NOMO-1 (cell line): ENCODE data around the gene PLAU.
"Not testable (repeated sequence)": the region's sequence is repeated elsewhere in the genome, so short reads cannot be mapped to it uniquely, and the experiment has no call there.

Source experiments
- DNase-seq, 2 experiments: peaks; one replicate each; lab custom pipeline; 2025; ENCODE audit not compliant: unreplicated experiment in 2 of 2; lab: John Stamatoyannopoulos, UW

The PLAU gene

DNA sequence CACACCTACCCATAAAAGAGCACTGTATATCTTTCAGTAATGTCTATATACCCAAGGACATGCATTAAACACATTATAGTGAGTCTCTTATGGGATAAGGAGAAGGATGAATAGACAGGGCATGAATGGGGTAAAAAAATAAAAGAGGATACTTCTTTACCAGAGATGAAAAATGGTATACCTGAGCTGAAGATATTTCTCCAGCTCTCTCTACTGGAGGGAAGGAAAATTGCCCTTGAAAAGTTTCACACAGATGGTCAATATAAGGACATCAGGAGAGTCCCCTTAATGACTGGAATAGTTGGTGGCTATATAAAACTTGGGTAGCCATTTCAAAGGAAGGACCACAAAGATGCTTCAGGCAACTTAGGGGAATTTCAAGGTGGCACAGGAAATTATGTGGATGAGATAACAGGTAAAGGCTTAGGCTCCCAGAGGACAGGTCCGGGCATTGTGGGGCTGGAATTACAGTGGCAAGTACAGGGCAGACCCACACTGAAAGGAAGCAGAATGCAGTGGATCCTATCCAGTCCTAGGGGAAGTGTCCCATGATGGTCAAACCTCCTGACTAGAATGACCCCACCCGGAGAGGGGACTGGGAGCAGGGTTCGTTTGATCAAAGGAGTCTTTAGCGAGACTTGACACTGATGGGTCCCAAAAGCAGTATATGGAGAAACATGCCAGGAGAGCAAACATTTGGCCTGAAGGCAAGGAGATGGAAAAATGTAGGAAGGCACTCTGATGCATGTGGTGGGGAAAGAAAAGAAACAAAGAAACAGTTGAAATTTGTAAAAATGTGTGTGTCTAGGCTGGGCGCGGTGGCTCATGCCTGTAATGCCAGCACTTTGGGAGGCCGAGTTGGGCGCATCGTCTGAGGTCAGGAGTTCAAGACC, 35.6 kb downstream of the PLAU start:
- DNase-seq = no peak

DNA sequence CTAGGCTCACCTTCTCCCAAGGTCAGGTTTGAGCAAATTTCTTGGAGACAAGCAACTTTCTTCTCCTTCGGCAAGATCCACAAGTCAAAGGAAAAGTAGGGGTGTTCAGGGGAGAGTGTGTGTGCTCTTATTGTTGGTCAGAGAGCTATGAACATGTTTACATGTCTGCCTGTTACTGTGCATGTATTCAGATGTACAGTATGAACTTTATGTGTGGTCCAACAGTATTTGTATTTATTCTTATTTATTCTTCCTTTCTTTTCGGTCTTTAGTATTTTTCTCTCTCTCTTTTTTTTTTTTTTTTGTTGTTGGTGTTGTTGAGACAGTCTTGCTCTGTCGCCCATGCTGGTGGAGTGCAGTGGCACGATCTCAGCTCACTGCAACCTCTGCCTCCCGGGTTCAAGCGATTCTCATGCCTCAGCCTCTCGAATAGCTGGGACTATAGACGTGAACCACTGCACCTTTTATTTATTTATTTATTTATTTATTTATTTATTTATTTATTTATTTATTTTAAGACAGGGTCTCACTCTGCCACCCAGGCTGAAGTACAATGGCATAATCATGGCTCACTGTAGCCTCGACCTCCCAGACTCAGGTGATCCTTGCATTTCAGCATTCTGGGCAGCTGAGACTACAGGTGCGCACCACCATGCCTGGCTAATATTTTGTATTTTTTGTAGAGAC, 38.2 kb downstream of the PLAU start:
- DNase-seq = no peak

DNA sequence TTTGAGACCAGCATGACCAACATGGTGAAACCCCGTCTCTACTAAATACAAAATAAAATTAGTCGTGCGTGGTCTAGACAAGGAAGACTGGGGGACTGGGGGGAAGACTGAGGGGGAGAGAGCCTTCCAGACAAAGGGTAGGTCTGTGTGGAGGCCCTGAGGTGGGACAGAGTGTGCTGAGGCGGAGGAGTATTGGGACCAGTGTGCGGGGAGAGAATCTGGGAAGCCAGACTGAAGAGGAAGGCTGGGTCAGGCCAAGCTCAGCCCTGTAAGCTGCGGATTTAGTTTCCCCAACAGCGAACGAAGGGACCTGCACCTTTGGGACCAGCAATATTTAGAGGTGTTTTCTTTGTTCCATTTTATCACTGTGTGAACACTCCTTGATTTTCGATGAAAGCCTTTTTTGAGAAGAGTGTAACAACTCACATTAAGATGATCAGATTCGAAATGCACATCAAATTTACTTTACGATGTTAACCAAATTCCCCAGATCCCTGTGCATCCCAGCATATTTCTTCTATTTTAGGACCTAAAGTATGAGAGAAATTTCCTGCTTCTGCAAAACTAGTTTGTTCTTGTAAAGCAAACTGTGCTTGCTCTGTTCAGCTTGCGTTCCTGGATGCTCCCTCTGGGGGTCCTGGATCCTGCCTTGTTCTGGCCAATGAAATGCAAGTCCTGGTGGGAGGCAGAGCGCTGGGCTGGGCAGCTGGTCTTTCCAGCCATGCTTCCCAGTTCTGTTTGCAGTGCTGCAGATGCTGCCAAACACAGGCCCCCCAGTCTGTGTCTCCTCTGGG, 39.4 kb downstream of the PLAU start:
- no peak for DNase-seq

DNA sequence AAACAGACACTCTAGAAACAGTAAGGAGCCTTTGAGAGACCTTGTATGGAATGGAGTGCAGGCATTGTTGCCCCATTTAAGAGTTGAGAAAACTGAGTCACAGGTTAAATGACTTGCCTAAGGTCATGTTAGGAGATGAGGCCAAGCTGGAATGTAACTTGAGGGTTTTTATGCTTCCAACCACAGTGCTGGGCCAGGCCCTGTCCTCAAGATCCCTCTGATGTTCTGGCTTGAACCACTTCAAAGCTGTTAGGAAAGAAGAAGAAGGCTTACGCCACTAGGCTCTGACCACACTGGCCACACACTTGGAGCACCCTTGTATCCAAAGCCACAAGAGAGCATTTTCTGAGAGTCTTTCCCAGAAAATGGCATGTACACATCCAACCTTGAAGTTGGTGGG, 42.7 kb downstream of the PLAU start:
- DNase-seq = peak; percentile 31 to 56

DNA sequence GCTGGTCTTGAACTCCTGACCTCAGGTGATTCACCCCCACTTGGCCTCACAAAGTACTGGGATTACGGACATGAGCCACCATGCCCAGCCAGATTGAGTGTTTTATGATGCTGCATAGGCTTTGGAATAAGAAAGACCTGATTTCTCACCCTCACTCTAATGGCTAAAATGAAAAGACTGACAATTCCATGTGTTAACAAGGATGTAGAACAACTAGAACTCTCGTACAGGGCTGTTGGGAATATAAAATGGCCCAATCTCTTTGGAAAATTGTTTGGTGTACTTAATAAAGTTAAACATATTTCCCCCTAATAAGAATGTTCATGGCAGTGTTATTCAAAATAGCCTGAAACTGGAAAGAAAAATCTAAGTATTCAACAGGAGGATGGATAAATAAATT, 43.8 kb downstream of the PLAU start:
- DNase-seq = no peak

DNA sequence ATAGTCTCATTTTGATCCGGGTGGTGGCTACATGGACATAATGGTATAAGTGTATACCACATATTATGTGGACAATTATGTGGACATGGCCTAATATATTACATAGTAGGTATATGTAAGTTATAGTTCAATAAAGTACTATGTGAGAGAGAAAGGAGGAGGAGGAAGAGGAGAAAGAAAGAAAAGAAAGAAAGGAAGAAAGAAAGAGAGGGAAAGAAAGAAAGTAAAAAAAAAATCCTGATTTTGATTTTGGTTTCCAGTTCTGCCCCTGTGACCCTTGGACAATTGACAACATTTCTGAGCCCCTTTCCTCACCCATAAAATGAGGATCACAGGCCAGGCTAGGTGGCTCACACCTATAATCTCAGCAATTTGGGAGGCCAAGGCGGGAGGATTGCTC, 44.8 kb downstream of the PLAU start:
- no peak for DNase-seq

DNA sequence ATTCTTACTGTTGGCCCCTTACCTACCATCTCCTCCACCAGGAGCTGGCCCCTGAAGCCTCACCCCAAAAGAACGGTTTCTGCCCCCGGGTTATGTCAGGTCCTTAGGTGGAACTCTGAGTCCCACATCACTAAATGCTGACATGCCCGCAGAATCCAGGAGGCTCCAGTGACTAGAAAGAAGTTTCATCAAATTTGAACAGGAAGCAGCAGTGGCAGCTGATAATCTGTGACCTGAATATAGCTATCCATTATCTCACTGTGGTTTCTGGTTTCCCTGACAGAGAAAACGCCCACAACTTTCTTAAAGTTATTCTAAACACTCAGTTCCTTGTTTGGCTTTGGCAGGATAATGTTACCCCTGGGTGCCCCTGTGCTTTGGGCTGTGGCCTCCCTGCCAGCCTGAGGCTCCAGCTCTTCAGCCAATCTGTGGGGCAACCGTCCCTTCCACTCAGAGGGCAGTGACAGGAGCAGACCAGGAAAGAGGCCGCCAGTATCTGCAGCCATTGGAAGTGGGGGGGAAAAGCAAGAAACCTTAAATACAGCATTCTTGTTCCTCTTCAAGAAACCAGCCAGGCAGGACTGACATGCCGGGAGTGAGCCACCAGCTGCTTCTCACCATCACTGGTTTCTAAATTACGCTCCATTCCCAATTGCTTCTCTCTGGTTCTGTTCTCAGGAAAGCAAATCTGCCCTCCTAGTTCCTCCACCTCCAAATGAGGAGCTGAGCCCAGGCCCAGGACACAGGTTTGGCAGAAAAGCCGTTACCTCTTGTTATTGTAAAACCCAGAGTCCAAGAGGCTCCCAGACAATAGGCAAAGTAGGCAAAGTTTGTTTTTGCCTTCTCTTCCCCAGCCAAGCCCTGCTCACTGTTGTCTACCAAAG, 45.8 kb downstream of the PLAU start:
- DNase-seq = peak; percentile 90 to 99

DNA sequence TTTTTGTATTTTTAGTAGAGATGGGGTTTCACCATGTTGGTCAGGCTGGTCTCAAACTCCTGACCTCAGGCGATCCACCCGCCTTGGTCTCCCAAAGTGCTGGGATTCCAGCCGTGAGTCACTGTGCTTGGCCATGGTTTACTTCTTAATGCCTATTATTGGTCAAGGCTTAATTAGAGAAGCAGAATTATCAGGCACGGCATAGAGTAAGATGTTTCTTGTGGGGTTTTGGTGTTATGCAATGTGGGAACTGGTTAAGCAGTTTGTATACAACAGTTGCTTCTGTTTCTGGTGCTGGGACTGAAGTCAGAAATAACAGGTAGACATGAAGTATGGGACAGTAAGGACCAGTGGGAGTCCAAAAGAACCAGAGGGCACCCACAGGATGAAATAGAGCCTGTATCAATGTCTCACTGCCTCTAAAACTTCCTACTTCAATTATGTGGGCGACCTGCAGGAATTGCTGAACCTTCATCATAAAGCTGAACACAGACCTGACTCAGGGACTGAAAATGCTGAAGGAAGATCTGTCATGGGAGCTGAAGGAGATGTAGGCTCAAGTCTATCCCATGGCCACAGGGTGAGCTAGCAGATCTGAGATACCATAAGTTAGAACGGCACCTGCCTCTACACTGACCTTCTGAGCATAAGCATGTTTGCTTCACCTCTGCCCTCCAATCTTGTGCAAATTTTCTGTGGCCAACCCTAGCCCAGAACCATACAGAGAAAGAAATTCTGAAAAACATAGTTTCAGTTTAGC, 48.7 kb downstream of the PLAU start:
- peak; percentile 66 to 74 for DNase-seq

DNA sequence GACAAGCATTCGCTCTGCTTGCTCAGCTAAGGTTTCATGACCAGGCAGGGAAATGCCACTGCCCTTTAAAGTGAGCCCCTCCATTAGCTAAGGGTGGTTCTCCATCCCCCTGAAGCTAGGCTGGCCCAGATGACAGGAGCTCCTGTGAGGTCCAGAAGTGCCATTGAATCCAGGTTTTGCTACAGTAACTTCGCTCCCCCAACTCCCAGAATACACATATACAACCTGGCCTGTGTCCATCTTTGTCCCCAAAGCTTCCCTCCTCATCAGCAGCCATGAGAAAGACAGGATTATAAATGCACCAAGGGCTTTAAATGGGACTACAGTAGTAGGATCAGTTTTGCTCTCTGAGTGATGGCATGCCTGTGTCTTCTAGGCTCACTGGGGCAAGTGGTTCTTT, 51.5 kb downstream of the PLAU start:
- DNase-seq = no peak

DNA sequence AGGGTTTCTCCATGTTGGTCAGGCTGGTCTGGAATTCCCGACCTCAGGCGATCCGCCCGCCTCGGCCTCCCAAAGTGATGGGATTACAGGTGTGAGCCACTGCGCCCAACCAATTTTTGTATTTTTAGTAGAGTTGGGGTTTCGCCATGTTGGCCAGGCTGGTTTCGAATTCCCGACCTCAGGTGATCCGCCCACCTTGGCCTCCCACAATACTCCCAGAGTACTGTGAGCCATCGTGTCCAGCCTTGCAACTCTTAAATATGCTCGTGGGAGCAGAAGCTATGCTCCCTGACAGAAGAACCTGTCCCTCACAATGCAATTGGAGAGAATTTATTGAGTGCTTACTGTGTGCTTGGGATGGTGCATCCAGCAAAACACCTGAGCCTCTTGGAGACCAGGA, 52.6 kb downstream of the PLAU start:
- not testable (repeated sequence) for DNase-seq

DNA sequence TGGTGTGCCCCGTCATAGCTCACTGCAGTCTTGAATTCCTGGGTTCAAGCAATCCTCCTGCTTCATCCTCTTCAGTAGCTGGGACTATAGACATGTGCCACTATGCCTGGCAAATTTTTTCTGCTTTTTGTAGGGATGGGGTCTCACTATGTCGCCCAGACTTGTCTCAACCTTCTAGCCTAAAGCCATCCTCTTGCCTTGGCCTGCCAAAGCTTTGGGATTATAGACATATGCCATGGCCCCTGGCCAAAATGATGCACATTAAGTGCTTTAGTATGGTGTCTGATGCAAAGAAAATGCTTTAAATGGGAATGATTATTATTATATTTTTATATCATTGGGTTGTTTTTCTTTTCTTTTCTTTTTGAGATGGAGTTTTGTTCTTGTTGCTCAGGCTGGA, 53.8 kb downstream of the PLAU start:
- no peak for DNase-seq

DNA sequence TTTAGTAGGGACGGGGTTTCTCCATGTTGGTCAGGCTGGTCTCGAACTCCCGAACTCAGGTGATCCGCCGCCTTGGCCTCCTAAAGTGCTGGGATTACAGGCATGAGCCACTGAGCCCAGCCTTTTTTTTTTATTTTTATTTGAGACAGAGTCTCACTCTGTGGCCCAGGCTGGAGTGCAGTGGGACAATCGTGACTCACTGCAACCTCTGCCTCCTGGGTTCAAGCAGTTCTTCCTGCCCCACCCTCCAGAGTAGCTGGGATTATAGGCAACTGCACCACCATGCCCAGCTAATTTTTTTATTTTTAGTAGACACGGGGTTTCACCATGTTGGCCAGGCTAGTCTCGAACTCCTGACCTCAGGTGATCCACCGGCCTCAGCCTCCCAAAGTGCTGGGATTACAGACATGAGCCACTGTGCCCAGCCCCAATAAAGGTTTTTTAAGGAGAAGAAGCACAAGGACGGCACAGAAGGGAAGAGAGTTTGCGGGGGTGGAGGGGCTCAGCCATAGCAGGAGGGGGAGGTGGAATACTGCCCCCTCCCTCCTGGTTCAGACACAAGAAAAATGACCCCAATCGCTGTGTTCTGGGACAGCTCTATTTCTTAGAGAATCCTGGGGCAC, 54.4 kb downstream of the PLAU start:
- DNase-seq = not testable (repeated sequence)

DNA sequence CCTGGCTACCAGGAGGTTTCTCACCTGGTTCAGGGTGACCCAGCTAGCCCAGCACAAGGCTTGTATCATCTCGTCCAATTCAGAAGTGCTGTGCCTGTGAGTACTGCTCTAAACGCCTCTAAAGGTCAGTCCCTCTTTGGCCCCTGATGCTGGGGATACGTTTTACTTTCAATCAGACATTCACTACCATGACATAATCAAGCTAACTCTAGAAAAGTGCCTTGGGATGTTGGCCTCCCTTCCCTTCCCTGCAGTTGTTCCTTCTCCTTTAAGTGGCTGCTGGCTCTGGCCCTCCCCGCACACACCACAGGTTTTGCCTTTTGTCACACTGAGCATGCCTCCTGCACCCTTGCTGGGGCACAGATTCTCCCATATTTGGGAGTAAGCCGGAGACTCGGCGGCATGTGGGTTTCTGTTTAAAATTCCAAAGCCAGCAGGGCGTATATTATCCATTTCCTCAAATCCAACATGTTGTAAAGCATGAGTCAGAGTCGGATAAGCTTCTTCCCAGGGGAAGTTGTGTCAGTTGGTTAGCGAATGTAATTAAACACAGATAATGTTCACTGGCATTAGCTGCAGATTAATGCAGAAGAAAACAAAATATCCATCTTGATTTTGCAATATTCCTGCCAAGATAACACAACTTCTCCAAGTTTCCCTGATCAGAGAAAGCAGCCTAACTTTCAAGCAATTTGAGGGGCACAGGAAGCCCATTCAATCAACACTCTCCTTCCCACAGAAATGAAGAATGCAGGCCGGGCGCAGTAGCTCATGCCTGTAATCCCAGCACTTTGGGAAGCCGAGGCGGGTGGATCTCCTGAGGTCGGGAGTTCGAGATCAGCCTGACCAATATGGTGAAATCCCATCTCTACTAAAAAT, 55.2 kb downstream of the PLAU start:
- DNase-seq = no peak

DNA sequence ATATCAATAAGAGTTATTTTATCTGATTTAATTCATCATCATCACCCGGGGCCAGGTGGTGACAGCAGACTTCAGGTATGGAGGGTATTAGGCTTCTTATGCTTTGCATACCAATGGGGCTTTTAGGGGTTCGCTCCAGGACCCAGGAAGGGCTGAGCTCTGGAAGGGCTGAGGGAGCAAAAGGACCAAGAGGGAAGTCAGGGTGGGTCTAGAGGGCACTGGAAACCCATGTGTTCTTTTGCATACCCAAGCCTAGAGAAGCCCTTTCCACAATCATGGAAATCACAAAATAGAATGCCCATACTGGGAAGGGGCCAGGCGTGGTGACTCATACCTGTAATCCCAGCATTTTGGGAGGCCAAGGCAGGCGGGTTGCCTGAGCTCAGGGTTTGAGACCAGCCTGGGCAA, 56.1 kb downstream of the PLAU start:
- DNase-seq = no peak
